ENCODE results near the gene LRPPRC.

LRPPRC gene

DNA sequence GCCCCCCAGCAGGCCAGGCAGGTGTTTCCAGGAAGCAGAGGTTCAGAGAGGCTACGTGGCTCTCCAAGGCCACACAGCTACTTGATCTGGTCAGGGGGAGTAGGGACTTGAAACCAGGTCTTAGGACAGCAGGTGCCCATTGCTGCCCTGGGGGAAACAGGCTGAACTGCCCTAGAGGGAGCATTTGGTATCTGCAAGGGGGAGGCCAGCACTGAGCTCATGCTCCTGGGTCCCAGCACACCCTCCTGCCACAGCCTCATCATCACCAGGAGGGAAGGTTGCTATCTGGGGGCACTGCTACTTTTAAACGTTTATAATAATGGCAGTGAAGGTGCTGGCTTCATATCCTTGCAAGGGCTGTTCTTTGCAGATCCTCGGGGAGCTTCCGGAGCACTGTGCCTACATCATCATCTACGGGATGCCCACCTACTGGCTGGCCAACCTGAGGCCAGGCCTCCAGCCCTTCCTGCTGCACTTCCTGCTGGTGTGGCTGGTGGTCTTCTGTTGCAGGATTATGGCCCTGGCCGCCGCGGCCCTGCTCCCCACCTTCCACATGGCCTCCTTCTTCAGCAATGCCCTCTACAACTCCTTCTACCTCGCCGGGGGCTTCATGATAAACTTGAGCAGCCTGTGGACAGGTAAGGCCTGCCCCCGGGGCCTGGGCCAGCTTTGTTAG is 120.9 kb downstream of the LRPPRC start:
- ChIA-PET POLR2A (no interaction called here), CTCF (no interaction called here)
- DNase-seq (ENCODE audit: extremely low spot score) = no peak
- TF ChIP-seq, protein P1, sequence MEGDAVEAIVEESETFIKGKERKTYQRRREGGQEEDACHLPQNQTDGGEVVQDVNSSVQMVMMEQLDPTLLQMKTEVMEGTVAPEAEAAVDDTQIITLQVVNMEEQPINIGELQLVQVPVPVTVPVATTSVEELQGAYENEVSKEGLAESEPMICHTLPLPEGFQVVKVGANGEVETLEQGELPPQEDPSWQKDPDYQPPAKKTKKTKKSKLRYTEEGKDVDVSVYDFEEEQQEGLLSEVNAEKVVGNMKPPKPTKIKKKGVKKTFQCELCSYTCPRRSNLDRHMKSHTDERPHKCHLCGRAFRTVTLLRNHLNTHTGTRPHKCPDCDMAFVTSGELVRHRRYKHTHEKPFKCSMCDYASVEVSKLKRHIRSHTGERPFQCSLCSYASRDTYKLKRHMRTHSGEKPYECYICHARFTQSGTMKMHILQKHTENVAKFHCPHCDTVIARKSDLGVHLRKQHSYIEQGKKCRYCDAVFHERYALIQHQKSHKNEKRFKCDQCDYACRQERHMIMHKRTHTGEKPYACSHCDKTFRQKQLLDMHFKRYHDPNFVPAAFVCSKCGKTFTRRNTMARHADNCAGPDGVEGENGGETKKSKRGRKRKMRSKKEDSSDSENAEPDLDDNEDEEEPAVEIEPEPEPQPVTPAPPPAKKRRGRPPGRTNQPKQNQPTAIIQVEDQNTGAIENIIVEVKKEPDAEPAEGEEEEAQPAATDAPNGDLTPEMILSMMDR (IDR thresholded peaks at IDR 0.05; ENCODE audit: control extremely low read depth, extremely low read depth, low read depth, missing control alignments) = no peak

DNA sequence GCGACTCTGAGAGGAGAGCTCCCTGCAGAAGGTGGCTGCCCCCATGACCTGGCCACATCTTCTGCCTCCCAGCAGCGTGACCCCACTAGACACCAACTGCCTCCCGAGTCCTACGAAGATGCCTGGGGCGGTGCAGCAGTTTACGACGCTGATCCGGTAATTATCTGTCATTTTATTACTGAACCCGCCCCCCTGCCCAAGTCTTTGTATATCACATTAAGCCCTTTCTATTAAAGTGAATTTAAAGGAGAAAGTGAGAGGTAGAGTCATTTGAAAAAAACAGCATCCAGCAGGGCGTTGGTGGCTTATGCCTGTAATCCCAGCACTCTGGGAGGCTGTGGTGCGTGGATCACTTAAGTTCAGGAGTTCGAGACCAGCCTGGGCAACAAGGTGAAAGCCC is 123.6 kb downstream of the LRPPRC start:
- no peak for DNase-seq (ENCODE audit: extremely low spot score)
- POLR2A ChIA-PET = no interaction called here

DNA sequence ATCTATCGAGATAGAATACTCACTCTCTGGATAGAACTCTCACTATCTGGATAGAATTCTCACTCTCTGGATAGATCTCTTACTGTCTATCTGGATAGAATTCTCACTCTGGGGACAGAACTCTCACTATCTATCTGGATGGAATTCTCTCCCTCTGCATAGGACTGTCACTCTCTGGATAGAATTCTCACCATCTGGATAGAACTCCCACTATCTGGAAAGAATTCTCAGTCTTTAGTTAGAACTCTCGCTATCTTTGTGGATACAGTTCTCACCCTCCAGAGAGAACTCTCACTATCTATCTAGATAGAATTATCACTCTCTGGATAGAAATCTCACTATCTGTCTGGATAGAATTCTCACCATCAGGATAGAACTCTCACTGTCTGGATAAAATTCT is 140.5 kb downstream of the LRPPRC start:
- POLR2A ChIA-PET = no interaction called here
- CTCF ChIA-PET = no interaction called here
- TF ChIP-seq, protein P1 (IDR thresholded peaks at IDR 0.05; ENCODE audit: control extremely low read depth, extremely low read depth, low read depth, missing control alignments) = no peak
- DNase-seq (ENCODE audit: extremely low spot score) = no peak

More for the DNA sequence above, 123.6 kb downstream of the LRPPRC start:
- CTCF ChIA-PET = no interaction called here
- TF ChIP-seq, protein P1 (IDR thresholded peaks at IDR 0.05; ENCODE audit: control extremely low read depth, extremely low read depth, low read depth, missing control alignments) = no peak

DNA sequence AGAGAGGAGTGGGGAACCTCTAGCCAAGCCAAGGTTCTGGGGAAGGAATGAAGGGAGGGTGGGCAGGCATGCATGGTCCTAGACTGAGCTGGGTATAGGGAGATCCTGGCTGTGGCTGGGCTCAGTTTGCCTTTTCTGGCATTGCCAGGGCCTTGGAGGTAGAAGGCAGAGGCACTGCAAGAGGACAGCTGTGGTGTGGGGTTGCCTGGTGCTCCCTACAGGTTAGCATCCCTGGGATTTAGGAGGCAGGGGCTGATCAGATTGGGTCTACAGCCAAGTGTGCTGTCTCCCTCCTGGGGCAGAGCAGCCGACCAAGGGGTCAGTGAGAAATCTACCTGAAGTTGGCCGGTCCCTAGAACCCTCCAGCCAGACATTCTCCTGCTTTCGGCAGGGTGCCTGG is 141.1 kb downstream of the LRPPRC start:
- TF ChIP-seq, protein P1 (IDR thresholded peaks at IDR 0.05; ENCODE audit: control extremely low read depth, extremely low read depth, low read depth, missing control alignments) = no peak
- POLR2A ChIA-PET = no interaction called here
- CTCF ChIA-PET = no interaction called here
- peak; percentile 5 for DNase-seq (ENCODE audit: extremely low spot score)

DNA sequence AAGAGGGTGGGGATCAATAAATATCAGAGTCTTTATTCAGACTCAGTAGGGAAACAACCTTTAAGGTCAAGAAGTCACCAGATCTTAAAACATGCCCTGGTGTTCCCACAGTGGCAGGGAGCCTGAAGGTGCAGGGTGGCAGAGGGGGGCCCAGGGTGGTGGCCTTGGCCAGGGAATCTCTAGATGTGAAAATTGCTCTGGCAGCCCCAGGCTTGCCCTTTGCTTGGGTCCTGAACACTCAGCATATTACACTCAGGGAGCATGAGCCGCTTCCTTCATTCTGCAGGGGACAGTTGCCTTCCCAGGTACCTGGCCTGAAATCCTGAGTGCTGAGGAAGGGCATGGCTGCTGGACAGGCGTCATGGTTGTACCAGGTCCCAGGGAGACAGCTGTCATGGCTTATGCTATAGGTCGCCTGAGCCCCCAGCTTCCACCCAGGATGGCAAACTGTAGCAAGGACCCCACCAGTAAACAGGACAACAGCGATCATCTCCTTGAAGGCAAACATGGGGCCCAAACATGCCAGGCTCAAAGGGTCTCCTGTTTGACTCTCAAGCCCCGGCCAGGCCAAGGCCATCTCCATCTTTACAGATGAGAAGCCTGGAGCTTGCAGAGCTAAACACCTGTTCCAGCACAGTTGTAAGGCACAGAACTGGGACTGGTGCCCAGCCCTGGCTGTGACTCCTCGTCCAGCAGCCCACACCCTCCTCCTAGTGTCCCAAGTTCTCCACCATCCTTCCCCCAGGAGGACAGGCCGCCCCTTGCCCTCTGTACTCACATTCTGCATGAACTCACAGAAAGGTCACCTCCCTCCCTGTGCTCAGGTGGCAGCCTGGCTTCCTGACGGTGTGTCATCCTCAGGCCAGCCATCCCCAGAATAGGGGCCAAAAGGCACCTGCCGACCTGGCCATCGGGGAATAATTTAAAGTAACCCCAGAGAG is 142.4 kb downstream of the LRPPRC start:
- TF ChIP-seq, protein P1 (IDR thresholded peaks at IDR 0.05; ENCODE audit: control extremely low read depth, extremely low read depth, low read depth, missing control alignments) = no peak
- ChIA-PET POLR2A (no interaction called here), CTCF (interaction anchor here (1.2 kb wide), 1 partner anchor 25 kb away, joined by 3 read pairs; no protein-coding TSS in a partner anchor)
- DNase-seq (ENCODE audit: extremely low spot score) = peak; percentile 5

DNA sequence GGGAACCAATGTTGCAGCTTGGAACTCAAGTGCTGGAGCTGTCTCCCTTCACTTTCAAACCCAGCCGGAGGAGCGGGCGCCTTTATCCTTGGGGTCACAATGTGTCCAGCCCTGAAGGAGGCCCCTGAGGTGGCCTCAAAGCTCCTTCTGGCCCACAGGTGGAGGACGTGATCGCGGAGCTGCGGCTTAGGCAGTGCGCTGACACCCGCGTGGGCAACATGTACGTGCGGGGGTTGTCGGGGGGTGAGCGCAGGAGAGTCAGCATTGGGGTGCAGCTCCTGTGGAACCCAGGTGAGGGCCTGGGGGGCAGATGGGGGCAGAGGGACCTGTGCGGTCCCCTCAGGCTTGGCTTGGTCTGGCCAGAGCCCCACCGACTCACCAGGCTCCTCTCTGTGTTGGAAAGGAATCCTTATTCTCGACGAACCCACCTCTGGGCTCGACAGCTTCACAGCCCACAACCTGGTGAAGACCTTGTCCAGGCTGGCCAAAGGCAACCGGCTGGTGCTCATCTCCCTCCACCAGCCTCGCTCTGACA is 143.5 kb downstream of the LRPPRC start:
- TF ChIP-seq, protein P1 (IDR thresholded peaks at IDR 0.05; ENCODE audit: control extremely low read depth, extremely low read depth, low read depth, missing control alignments) = no peak
- POLR2A ChIA-PET = no interaction called here
- peak; percentile 3 for DNase-seq (ENCODE audit: extremely low spot score)
- CTCF ChIA-PET = interaction anchor here (1.2 kb wide), 1 partner anchor 26 kb away, joined by 3 read pairs; no protein-coding TSS in a partner anchor
